T-helper 2 cell treated with Interferon-gamma antibody and Interleukin-4, amounts not matched to agents 5 μg/mL and 100 μg/mL, for 36 hours (primary cell): ENCODE results near the gene TBC1D8.

Source experiments
- DNase-seq: peaks from one replicate; pipeline ENCODE4 v3.0.0; 2021; ENCODE audit warnings: low spot score
- H3K27ac Mint-ChIP-seq: one replicate; pipeline ENCODE4 v1.8.0; 2021; ENCODE audit warnings: mild to moderate bottlenecking, mixed read lengths
- H3K27me3 Mint-ChIP-seq: one replicate; pipeline ENCODE4 v1.8.0; 2021; ENCODE audit warnings: low read depth, mixed read lengths
- H3K36me3 Mint-ChIP-seq: one replicate; pipeline ENCODE4 v1.8.0; 2021; ENCODE audit warnings: low read depth, mixed read lengths
- H3K4me1 Mint-ChIP-seq: one replicate; pipeline ENCODE4 v1.8.0; 2021; ENCODE audit warnings: low read depth, mixed read lengths
- H3K4me3 Mint-ChIP-seq: one replicate; pipeline ENCODE4 v1.8.0; 2022; ENCODE audit warnings: mild to moderate bottlenecking, moderate library complexity, mixed read lengths
- H3K9me3 Mint-ChIP-seq: one replicate; pipeline ENCODE4 v1.8.0; 2021; ENCODE audit warnings: mixed read lengths

The TBC1D8 gene

GRCh38 chr2:101116841-101117552 is 34.2 kb downstream of the TBC1D8 start:
- no peak overlapping the region for H3K27ac Mint-ChIP-seq
- DNase-seq: no peak
- H3K9me3 Mint-ChIP-seq: no peaks in the 10 kb centered on the region
- no peak overlapping the region for H3K4me3 Mint-ChIP-seq
- no peaks in the 10 kb centered on the region for H3K36me3 Mint-ChIP-seq
- H3K27me3 Mint-ChIP-seq: peaks cover 3% of the 10 kb centered on the region
- H3K4me1 Mint-ChIP-seq: no peaks in the 10 kb centered on the region

DNA sequence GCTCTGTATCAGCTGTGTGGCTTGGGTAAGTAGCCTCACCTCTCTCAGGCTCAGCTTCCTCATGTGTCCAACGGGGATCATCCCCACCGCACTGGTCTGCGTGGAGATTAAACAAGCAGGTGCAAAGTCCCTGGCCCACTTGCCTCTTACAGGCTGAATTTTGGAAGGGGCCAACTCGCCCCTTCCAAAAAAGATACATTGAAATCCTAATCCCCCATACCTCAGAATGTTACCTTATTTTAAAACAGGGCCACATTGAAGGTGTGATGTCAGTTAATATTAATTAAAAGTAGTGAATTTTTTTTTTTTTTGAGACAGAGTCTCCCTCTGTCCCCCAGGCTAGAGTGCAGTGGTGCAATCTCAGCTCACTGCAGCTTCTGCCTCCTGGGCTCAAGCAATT is 34.8 kb downstream of the TBC1D8 start:
- DNase-seq: no peak
- no peaks in the 10 kb centered on the region for H3K9me3 Mint-ChIP-seq
- H3K36me3 Mint-ChIP-seq: no peaks in the 10 kb centered on the region
- peaks cover 3% of the 10 kb centered on the region for H3K27me3 Mint-ChIP-seq
- no peaks in the 10 kb centered on the region for H3K4me1 Mint-ChIP-seq
- no peak overlapping the region for H3K27ac Mint-ChIP-seq
- no peak overlapping the region for H3K4me3 Mint-ChIP-seq

GRCh38 chr2:101115664-101116063 is 35.5 kb downstream of the TBC1D8 start:
- H3K9me3 Mint-ChIP-seq: no peaks in the 10 kb centered on the region
- no peak overlapping the region for H3K4me3 Mint-ChIP-seq
- no peaks in the 10 kb centered on the region for H3K4me1 Mint-ChIP-seq

GRCh38 chr2:101114815-101115214 is 36.4 kb downstream of the TBC1D8 start:
- no peaks in the 10 kb centered on the region for H3K9me3 Mint-ChIP-seq
- H3K27me3 Mint-ChIP-seq: peaks cover 3% of the 10 kb centered on the region
- no peak for DNase-seq

More at GRCh38 chr2:101115664-101116063, 35.5 kb downstream of the TBC1D8 start:
- Mint-ChIP-seq H3K27me3 (peaks cover 3% of the 10 kb centered on the region), H3K36me3 (no peaks in the 10 kb centered on the region), H3K27ac (no peak overlapping the region)
- DNase-seq: no peak

DNA sequence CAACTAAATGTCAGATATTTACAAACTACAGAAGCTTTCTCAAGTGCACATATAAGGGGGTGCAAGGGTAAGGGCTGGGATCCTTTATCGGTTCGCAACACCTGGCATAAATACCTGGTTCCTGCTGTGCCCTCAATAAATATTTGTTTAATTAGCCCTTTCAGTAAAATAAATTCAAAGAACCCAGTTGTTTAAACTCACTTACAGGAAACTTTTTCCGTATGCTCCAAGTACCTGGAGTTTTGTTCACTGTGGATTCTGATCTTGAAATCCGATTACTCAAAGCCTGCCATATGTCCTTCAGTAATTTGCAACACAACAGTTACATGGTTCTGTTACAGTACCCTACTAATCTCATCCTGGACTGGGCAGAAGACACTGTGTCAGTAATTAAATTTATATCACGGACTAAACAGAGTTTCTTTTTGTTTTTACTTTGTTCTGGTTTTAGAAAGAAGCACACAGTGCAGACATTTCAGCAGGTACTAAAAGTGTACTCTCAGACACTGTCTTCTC is 36.9 kb downstream of the TBC1D8 start:
- Mint-ChIP-seq H3K27ac (no peak overlapping the region), H3K9me3 (no peaks in the 10 kb centered on the region), H3K4me3 (no peak overlapping the region), H3K36me3 (no peaks in the 10 kb centered on the region), H3K27me3 (peaks cover 3% of the 10 kb centered on the region), H3K4me1 (no peaks in the 10 kb centered on the region)
- DNase-seq: no peak

More at GRCh38 chr2:101114815-101115214, 36.4 kb downstream of the TBC1D8 start:
- H3K4me1 Mint-ChIP-seq: no peaks in the 10 kb centered on the region
- no peaks in the 10 kb centered on the region for H3K36me3 Mint-ChIP-seq
- no peak overlapping the region for H3K27ac Mint-ChIP-seq
- no peak overlapping the region for H3K4me3 Mint-ChIP-seq

GRCh38 chr2:101113441-101114267 is 37.5 kb downstream of the TBC1D8 start:
- H3K4me1 Mint-ChIP-seq: no peaks in the 10 kb centered on the region
- H3K27ac Mint-ChIP-seq: no peak overlapping the region
- H3K27me3 Mint-ChIP-seq: peaks cover 3% of the 10 kb centered on the region
- no peaks in the 10 kb centered on the region for H3K9me3 Mint-ChIP-seq
- no peaks in the 10 kb centered on the region for H3K36me3 Mint-ChIP-seq
- no peak for DNase-seq
- H3K4me3 Mint-ChIP-seq: no peak overlapping the region

- H3K27me3 Mint-ChIP-seq: peaks cover 3% of the 10 kb centered on the region
- H3K4me1 Mint-ChIP-seq: no peaks in the 10 kb centered on the region
- H3K4me3 Mint-ChIP-seq: no peak overlapping the region
- H3K36me3 Mint-ChIP-seq: no peaks in the 10 kb centered on the region
- no peaks in the 10 kb centered on the region for H3K9me3 Mint-ChIP-seq
- H3K27ac Mint-ChIP-seq: no peak overlapping the region
- DNase-seq: no peak
Measured at GRCh38 chr2:101112772-101113157, 38.4 kb downstream of the TBC1D8 start.

DNA sequence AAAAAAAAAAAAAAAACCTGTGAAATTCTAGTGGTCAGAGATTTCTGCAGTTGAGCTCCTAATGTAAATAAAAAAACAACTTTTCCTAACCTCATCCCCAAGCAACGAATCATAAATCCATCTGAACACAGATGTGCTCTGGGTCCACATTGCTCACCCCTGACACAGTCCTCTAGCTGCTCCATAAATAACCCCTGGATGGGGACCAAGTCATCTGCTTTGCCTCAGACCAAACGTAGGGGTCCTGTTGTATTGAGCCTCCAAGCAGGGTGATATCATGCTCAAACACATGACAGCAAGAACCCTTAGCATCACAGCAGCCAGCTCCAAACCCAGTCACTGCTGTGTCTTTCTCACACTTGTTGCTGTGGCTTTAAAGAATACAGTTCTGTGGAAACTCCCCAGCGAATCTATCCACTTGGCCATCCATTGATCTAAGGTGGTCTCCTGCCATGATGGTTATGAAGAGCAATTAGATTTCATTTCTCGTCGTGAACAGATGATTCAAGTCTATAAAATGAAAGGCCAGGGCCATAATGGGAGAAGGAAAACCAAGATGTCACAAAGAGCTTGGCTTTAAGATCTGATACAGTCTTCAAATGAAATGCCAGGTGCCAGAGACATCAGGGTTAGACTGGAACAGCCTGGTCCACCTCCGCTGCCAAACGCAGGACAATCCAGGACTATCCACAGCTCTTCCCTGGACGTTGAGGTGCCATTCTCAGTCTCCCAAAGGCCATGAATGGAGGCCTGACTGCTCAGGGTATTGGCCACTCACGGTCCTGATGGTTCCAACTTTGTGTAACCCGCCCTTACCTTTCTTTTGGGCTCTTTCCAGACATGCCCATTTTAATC is 39.0 kb downstream of the TBC1D8 start:
- Mint-ChIP-seq H3K4me3 (no peak overlapping the region), H3K36me3 (no peaks in the 10 kb centered on the region), H3K4me1 (no peaks in the 10 kb centered on the region), H3K27ac (no peak overlapping the region), H3K9me3 (no peaks in the 10 kb centered on the region), H3K27me3 (peaks cover 3% of the 10 kb centered on the region)
- DNase-seq: no peak

GRCh38 chr2:101111262-101111838 is 39.8 kb downstream of the TBC1D8 start:
- Mint-ChIP-seq H3K36me3 (no peaks in the 10 kb centered on the region), H3K9me3 (no peaks in the 10 kb centered on the region), H3K4me1 (no peaks in the 10 kb centered on the region), H3K4me3 (no peak overlapping the region), H3K27ac (no peak overlapping the region), H3K27me3 (peaks cover 3% of the 10 kb centered on the region)
- no peak for DNase-seq

DNA sequence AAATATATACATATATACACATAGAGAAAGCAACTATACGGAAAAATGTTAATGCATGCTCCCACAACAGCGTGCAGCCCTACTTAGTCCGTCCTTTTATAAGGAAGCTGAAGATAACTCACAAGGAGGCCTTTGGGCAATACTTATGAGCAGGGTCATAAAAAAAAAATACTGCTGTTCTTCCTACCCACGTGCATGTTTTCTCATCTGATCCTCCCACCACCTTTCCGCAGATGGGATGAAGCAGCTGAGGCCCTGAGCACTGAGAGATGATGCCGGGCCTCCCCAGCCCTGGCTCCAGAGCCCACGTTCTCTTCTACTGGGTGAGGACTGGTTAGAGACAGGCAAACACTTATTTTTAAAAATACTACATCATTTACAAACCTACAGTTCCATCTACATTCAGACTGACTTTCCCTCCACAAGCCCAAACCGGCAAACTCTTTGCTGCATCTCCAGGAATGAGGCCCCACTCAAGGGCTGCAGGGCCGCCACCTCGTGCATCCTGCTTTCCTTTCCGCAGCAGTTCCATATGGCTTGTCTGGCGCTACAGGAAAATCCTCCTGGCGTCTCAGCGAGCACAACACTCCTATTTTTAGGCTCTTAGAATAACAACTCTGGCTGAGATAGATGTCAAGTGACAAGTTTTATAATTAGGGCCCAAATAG is 41.6 kb downstream of the TBC1D8 start:
- Mint-ChIP-seq H3K9me3 (no peaks in the 10 kb centered on the region), H3K4me1 (no peaks in the 10 kb centered on the region), H3K36me3 (no peaks in the 10 kb centered on the region), H3K27ac (no peak overlapping the region), H3K4me3 (no peak overlapping the region), H3K27me3 (no peaks in the 10 kb centered on the region)
- no peak for DNase-seq

DNA sequence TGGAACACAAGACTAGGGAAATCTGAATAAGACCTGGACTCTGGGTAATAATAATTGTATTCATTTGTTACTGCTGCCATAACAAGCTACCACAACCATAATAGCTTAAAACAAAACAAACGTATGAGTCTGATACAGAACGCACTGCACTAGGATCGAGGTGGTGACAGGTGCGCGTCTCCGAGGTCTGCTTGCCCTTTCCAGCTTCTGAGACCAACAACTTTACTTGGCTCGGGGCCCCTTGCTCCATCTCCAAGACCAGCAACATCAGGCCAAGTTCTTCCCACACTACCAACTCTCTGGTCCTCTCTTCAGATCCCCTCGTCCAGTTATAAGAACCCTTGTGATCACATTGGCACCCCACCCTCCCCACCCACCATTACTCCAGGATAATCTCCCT is 42.8 kb downstream of the TBC1D8 start:
- no peak overlapping the region for H3K4me3 Mint-ChIP-seq
- no peaks in the 10 kb centered on the region for H3K27me3 Mint-ChIP-seq
- no peak for DNase-seq
- H3K9me3 Mint-ChIP-seq: no peaks in the 10 kb centered on the region
- H3K36me3 Mint-ChIP-seq: no peaks in the 10 kb centered on the region
- H3K4me1 Mint-ChIP-seq: no peaks in the 10 kb centered on the region
- no peak overlapping the region for H3K27ac Mint-ChIP-seq

GRCh38 chr2:101107241-101107640 is 43.9 kb downstream of the TBC1D8 start:
- Mint-ChIP-seq H3K27me3 (no peaks in the 10 kb centered on the region), H3K27ac (no peak overlapping the region), H3K4me1 (no peaks in the 10 kb centered on the region), H3K4me3 (no peak overlapping the region), H3K36me3 (no peaks in the 10 kb centered on the region), H3K9me3 (peaks cover 7% of the 10 kb centered on the region)
- no peak for DNase-seq
